Heart left ventricle (tissue), 16 donors: ENCODE data around the gene DYNC1I1. TPM values are rescaled to one million over a fixed set of nuclear protein-coding genes. Genes with fewer than 3 reads are reported as not detected.

Experiments
- ATAC-seq, 4 donors: fragments of 200-7000 bp; cut with Tn5 transposase; one replicate each; pipeline ENCODE4 v1.9.1; 2020 to 2022; ENCODE audit warnings: moderate library complexity in 4 of 4, mild to moderate bottlenecking in 3 of 4, moderate number of reproducible peaks in 1 of 4
- DNase-seq, 5 donors: peaks; one replicate each; pipeline ENCODE4 v3.0.0-alpha.2; 2020
- H3K27ac ChIP-seq, 12 donors: fragments of 200-600 bp; sonication (generic) in 4 of 12; one replicate each; pipeline versions ENCODE4 v1.5.0 to v1.8.0; 2016 to 2022; ENCODE audit warnings: mild to moderate bottlenecking in 2 of 12
- H3K27me3 ChIP-seq, 9 donors: fragments of 200-600 bp; sonication (generic) in 2 of 9; one replicate each; pipeline versions ENCODE4 v1.5.1 to v1.8.0; 2016 to 2022; ENCODE audit warnings: mild to moderate bottlenecking in 3 of 9
- H3K36me3 ChIP-seq, 9 donors: fragments of 200-600 bp; sonication (generic) in 2 of 9; one replicate each; pipeline versions ENCODE4 v1.5.0 to v1.8.0; 2018 to 2022; ENCODE audit warnings: mild to moderate bottlenecking in 2 of 9
- H3K4me1 ChIP-seq, 12 donors: fragments of 200-600 bp; sonication (generic) in 4 of 12; one replicate each; pipeline versions ENCODE4 v1.5.0 to v1.8.0; 2016 to 2022; ENCODE audit warnings: mild to moderate bottlenecking in 3 of 12
- H3K4me3 ChIP-seq, 12 donors: fragments of 200-600 bp; sonication (generic) in 4 of 12; one replicate each; pipeline versions ENCODE4 v1.5.0 to v1.8.0; 2017 to 2022; ENCODE audit warnings: mild to moderate bottlenecking in 9 of 12, moderate library complexity in 4 of 12
- H3K9me3 ChIP-seq, 12 donors: fragments of 200-600 bp; sonication (generic) in 4 of 12; one replicate each; pipeline versions ENCODE4 v1.5.0 to v1.8.0; 2016 to 2022; ENCODE audit warnings: mild to moderate bottlenecking in 1 of 12
- CTCF ChIP-seq, 12 donors: fragments of 200-600 bp; sonication (generic) in 4 of 12; IDR thresholded peaks; one replicate each; pipeline versions ENCODE4 v1.5.0 to v1.8.0; 2018 to 2022; ENCODE audit warnings: antibody characterized with exemption in 12 of 12, mild to moderate bottlenecking in 5 of 12
- POLR2A ChIP-seq, 2 donors: fragments of 450-650 bp; IDR thresholded peaks; one replicate each; pipeline ENCODE4 v1.6.1; 2017; ENCODE audit warnings: antibody characterized with exemption in 2 of 2, mild to moderate bottlenecking in 2 of 2, moderate library complexity in 2 of 2
- WGBS, 4 donors: extraction: QIAGEN DNeasy Blood & Tissue Kit in 2 of 4; methylation state at CpG; one replicate each; pipeline versions ENCODE4 v1.1.5 to v1.1.7; 2013 to 2018; 5-methylcytosine and 5-hydroxymethylcytosine counted together
- intact Hi-C, 10 donors: fragments of 100-400 bp; cut with DNase I; formaldehyde crosslinking; loops; one replicate each; pipeline versions ENCODE4 v1.11.1 to v1.14.2; 2022
- polyA plus RNA-seq, 2 donors: library from polyadenylated mRNA; stranded (reverse); fragments of 200-250 nt; gene quantifications; one replicate each; pipeline ENCODE4 v1.2.3, GENCODE V29; 2013
- total RNA-seq, 9 donors: library from RNA; depleted of rRNA in 2 of 9; stranded (reverse); fragments of >200 nt in 2 of 9; fragmentation: NEBNext Ultra II Directional in 3 of 9; extraction: Animal tissue kit (Norgen Biotek cat#: 25700) in 3 of 9; gene quantifications; one replicate each; pipeline versions ENCODE4 v1.1.0 to v1.2.4, GENCODE V29; 2016 to 2023
- donor health status: ischemic (EF 13 %, LVEDD 7.1; RV severe dilation, severe dysfunction).
- donor health status: healthy with polysubstance abuse.
- donor health status: DM: no; HTN: yes; CAD: no.
- donor health status: DM: no; HTN: no; CAD: no.
- donor health status: ischemic (EF 25% LVEDD 6.9; RV normal size, moderate dysfunction).
- donor health status: ischemic (EF 25% LVEDD 5.7; RV mildly dilated, moderate dysfunction).
- donor health status: healthy.
- donor health status: DM: yes; HTN: yes; CAD: no.
- donor health status: ischemic (EF 35%, LVEDD 5.7; RV mildly dilated, moderate dysfunction).
- donor health status: nonischemic (EF 11% LVEDD 7.7; RV severe dilation, severe dysfunction).
- donor health status: DM: yes; HTN: yes; CAD: no.
- donor health status: PGD.
- donor health status: ischemic (EF 29% LVEDD 5.4; RV normal size, mild dysfunction).
- donor health status: nonischemic (EF 23%, LVEDD 6.1; RV moderate dilation, normal function).

DYNC1I1 gene
- total and polyA plus RNA-seq, 11 donors: 6.1 to 46.8 (median 30.6) TPM

GRCh38 chr7:95878677-95879076, 106.3 kb downstream of the DYNC1I1 start:
- intact Hi-C loops: loop anchor here in 1 of 10 donors (10.0 kb wide), 1 partner anchor 354 kb away; no protein-coding TSS in a partner anchor
- DNase-seq (no peak), ATAC-seq (no peak)
- Histone ChIP-seq H3K36me3 (peaks cover 0 to under 1% (median 0%) of the 10 kb centered on the region in 9 donors), H3K9me3 (peaks cover 0 to 12% (median 0%) of the 10 kb centered on the region in 12 donors), H3K4me3 (no peak overlapping the region), H3K4me1 (peaks cover 0 to 14% (median 7%) of the 10 kb centered on the region in 12 donors), H3K27ac (no peak overlapping the region), H3K27me3 (no peaks in the 10 kb centered on the region)
- TF ChIP-seq POLR2A (IDR thresholded peaks at IDR 0.05) (no peak), CTCF (IDR thresholded peaks at IDR 0.05) (no peak)

GRCh38 chr7:95881597-95881996, 109.2 kb downstream of the DYNC1I1 start:
- intact Hi-C loops: no loop called here
- TF ChIP-seq POLR2A (IDR thresholded peaks at IDR 0.05): no peak
- no peak for TF ChIP-seq CTCF (IDR thresholded peaks at IDR 0.05)
- DNase-seq: no peak
- Histone ChIP-seq H3K36me3 (no peaks in the 10 kb centered on the region), H3K27me3 (no peaks in the 10 kb centered on the region), H3K27ac (no peak overlapping the region), H3K9me3 (peaks cover 0 to 12% (median 0%) of the 10 kb centered on the region in 12 donors), H3K4me3 (no peak overlapping the region), H3K4me1 (no peaks in the 10 kb centered on the region)
- no peak for ATAC-seq
- WGBS, 4 donors: 44 to 83% (median 68%) methylated on average over 1 of the region's 1 CpG

GRCh38 chr7:95883217-95883616, 110.9 kb downstream of the DYNC1I1 start:
- Histone ChIP-seq H3K4me3 (no peak overlapping the region), H3K27ac (no peak overlapping the region), H3K36me3 (no peaks in the 10 kb centered on the region), H3K4me1 (no peaks in the 10 kb centered on the region), H3K27me3 (no peaks in the 10 kb centered on the region), H3K9me3 (peaks cover 0 to 8% (median 0%) of the 10 kb centered on the region in 12 donors)
- ATAC-seq (no peak), DNase-seq (no peak)
- 91 to 95% (median 92%) methylated on average over 3 of the region's 3 CpGs for WGBS, 4 donors
- no peak for TF ChIP-seq POLR2A (IDR thresholded peaks at IDR 0.05)
- TF ChIP-seq CTCF (IDR thresholded peaks at IDR 0.05): no peak
- intact Hi-C loops: no loop called here

- TF ChIP-seq POLR2A (IDR thresholded peaks at IDR 0.05): no peak
- TF ChIP-seq CTCF (IDR thresholded peaks at IDR 0.05): no peak
- ATAC-seq (no peak), DNase-seq (no peak)
- no peaks in the 10 kb centered on the region for H3K4me1 ChIP-seq
- H3K4me3 ChIP-seq: no peak overlapping the region
- 37 to 58% (median 38%) methylated on average over 4 of the region's 4 CpGs for WGBS, 4 donors
- H3K9me3 ChIP-seq: no peaks in the 10 kb centered on the region
- H3K27me3 ChIP-seq: no peaks in the 10 kb centered on the region
- H3K27ac ChIP-seq: no peak overlapping the region
- intact Hi-C loops: no loop called here
- no peaks in the 10 kb centered on the region for H3K36me3 ChIP-seq
Observed at GRCh38 chr7:95886501-95887090, 114.2 kb downstream of the DYNC1I1 start.
